H1 (cell line): ENCODE data around the gene PSORS1C1. TPM values are rescaled to one million over a fixed set of nuclear protein-coding genes. Genes with fewer than 3 reads are reported as not detected.

Experiments used
- BACH1 ChIP-seq: IDR thresholded peaks from 2 replicates; pipeline ENCODE4 v1.6.1; 2012; ENCODE audit warnings: low read length, improper control_type of control experiment
- KDM1A ChIP-seq: fragments of 200-600, 300-600 bp; sonication (generic); IDR thresholded peaks from 2 replicates; pipeline ENCODE4 v1.7.1; 2016; ENCODE audit warnings: mild to moderate bottlenecking, low read length, borderline replicate concordance
- polyA plus RNA-seq, 7 experiments: library from polyadenylated mRNA; depleted of rRNA in 3 of 7; stranded (reverse) in 5 of 7; unstranded in 2 of 7; fragments of >200 nt in 5 of 7; fragments of 200-250 nt in 2 of 7; gene quantifications; 1 replicate in 5 of 7; 2 replicates in 1 of 7; 4 replicates in 1 of 7; pipeline versions ENCODE4 v1.2.1 to v1.2.3, GENCODE V29; 2011 to 2013; ENCODE audit warnings: missing spikeins in 2 of 7, mixed read lengths in 2 of 7
- total RNA-seq: library from RNA; stranded (reverse); fragmentation: NEBNext Ultra II Directional; extraction: Animal tissue kit (Norgen Biotek cat#: 25700); gene quantifications from 2 replicates; pipeline ENCODE4 v1.2.1, GENCODE V29; 2021
- TF ChIP-seq, protein P1 (sequence below): fragments of 300-600 bp; sonication (generic); IDR thresholded peaks from 2 replicates; pipeline ENCODE4 v1.7.1; 2012; ENCODE audit warnings: low read length, moderate library complexity, mild to moderate bottlenecking, inconsistent platforms; ENCODE audit not compliant: insufficient replicate concordance

PSORS1C1 gene
- total and polyA plus RNA-seq, 2 of the 8 experiments (the other 6 are each of a cell fraction or from before 2014, with no cell fraction given) = 0.12 to 0.52 TPM

DNA sequence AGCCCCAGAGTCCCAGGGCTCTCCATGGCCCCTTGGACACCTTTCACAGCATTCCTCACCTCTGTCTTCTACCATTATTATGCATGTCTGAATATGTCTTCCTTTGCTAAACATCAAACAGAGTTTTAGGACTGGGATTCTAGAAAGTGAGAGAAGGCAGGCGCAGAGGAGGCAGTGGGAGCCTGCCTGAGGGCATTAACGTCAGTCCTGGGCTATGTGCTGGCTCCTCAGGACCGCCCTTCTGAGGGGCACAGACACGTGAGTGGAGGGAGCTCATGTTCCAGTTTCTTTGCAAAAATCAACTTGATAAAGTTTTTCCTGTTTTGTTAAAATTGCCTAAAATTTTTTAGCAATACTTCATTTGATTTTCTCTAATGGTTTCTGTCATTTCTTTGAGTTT lies 40.2 kb upstream of the PSORS1C1 start (continued):
- TF ChIP-seq, protein P1, sequence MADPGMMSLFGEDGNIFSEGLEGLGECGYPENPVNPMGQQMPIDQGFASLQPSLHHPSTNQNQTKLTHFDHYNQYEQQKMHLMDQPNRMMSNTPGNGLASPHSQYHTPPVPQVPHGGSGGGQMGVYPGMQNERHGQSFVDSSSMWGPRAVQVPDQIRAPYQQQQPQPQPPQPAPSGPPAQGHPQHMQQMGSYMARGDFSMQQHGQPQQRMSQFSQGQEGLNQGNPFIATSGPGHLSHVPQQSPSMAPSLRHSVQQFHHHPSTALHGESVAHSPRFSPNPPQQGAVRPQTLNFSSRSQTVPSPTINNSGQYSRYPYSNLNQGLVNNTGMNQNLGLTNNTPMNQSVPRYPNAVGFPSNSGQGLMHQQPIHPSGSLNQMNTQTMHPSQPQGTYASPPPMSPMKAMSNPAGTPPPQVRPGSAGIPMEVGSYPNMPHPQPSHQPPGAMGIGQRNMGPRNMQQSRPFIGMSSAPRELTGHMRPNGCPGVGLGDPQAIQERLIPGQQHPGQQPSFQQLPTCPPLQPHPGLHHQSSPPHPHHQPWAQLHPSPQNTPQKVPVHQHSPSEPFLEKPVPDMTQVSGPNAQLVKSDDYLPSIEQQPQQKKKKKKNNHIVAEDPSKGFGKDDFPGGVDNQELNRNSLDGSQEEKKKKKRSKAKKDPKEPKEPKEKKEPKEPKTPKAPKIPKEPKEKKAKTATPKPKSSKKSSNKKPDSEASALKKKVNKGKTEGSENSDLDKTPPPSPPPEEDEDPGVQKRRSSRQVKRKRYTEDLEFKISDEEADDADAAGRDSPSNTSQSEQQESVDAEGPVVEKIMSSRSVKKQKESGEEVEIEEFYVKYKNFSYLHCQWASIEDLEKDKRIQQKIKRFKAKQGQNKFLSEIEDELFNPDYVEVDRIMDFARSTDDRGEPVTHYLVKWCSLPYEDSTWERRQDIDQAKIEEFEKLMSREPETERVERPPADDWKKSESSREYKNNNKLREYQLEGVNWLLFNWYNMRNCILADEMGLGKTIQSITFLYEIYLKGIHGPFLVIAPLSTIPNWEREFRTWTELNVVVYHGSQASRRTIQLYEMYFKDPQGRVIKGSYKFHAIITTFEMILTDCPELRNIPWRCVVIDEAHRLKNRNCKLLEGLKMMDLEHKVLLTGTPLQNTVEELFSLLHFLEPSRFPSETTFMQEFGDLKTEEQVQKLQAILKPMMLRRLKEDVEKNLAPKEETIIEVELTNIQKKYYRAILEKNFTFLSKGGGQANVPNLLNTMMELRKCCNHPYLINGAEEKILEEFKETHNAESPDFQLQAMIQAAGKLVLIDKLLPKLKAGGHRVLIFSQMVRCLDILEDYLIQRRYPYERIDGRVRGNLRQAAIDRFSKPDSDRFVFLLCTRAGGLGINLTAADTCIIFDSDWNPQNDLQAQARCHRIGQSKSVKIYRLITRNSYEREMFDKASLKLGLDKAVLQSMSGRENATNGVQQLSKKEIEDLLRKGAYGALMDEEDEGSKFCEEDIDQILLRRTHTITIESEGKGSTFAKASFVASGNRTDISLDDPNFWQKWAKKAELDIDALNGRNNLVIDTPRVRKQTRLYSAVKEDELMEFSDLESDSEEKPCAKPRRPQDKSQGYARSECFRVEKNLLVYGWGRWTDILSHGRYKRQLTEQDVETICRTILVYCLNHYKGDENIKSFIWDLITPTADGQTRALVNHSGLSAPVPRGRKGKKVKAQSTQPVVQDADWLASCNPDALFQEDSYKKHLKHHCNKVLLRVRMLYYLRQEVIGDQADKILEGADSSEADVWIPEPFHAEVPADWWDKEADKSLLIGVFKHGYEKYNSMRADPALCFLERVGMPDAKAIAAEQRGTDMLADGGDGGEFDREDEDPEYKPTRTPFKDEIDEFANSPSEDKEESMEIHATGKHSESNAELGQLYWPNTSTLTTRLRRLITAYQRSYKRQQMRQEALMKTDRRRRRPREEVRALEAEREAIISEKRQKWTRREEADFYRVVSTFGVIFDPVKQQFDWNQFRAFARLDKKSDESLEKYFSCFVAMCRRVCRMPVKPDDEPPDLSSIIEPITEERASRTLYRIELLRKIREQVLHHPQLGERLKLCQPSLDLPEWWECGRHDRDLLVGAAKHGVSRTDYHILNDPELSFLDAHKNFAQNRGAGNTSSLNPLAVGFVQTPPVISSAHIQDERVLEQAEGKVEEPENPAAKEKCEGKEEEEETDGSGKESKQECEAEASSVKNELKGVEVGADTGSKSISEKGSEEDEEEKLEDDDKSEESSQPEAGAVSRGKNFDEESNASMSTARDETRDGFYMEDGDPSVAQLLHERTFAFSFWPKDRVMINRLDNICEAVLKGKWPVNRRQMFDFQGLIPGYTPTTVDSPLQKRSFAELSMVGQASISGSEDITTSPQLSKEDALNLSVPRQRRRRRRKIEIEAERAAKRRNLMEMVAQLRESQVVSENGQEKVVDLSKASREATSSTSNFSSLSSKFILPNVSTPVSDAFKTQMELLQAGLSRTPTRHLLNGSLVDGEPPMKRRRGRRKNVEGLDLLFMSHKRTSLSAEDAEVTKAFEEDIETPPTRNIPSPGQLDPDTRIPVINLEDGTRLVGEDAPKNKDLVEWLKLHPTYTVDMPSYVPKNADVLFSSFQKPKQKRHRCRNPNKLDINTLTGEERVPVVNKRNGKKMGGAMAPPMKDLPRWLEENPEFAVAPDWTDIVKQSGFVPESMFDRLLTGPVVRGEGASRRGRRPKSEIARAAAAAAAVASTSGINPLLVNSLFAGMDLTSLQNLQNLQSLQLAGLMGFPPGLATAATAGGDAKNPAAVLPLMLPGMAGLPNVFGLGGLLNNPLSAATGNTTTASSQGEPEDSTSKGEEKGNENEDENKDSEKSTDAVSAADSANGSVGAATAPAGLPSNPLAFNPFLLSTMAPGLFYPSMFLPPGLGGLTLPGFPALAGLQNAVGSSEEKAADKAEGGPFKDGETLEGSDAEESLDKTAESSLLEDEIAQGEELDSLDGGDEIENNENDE = no peak
- TF ChIP-seq KDM1A (no peak), BACH1 (no peak)
